NCI-H345 treated with DMSO at 0.1 percent for 48 hours (cell line): ENCODE results near the gene RAPGEF4.

Source experiments
- DNase-seq: peaks from one replicate; lab custom pipeline; 2025; ENCODE audit not compliant: unreplicated experiment; lab: John Stamatoyannopoulos, UW

Gene RAPGEF4

GRCh38 chr2:172856606-172857005 is 121.0 kb downstream of the RAPGEF4 start:
- DNase-seq = no peak

GRCh38 chr2:172858473-172858745 is 122.8 kb downstream of the RAPGEF4 start:
- DNase-seq = no peak

- DNase-seq = no peak
These were observed 124.1 kb downstream of the RAPGEF4 start for GRCh38 chr2:172859581-172860335.

GRCh38 chr2:172860336-172860707 is 124.7 kb downstream of the RAPGEF4 start:
- no peak for DNase-seq

GRCh38 chr2:172861098-172861497 is 125.5 kb downstream of the RAPGEF4 start:
- no peak for DNase-seq

- no peak for DNase-seq
These were observed 126.2 kb downstream of the RAPGEF4 start for GRCh38 chr2:172861656-172862476.

- DNase-seq = no peak
These were observed 127.7 kb downstream of the RAPGEF4 start for GRCh38 chr2:172863341-172863740.

- DNase-seq = no peak
These were observed 128.5 kb downstream of the RAPGEF4 start for GRCh38 chr2:172864182-172864581.

GRCh38 chr2:172865422-172865821 is 129.8 kb downstream of the RAPGEF4 start:
- no peak for DNase-seq

GRCh38 chr2:172869861-172870260 is 134.2 kb downstream of the RAPGEF4 start:
- DNase-seq = no peak

GRCh38 chr2:172870396-172870795 is 134.8 kb downstream of the RAPGEF4 start:
- DNase-seq = no peak

GRCh38 chr2:172877826-172878225 is 142.2 kb downstream of the RAPGEF4 start:
- no peak for DNase-seq

- DNase-seq = no peak
These were observed 142.6 kb downstream of the RAPGEF4 start for GRCh38 chr2:172878260-172878659.

- no peak for DNase-seq
These were observed 148.7 kb downstream of the RAPGEF4 start for GRCh38 chr2:172884336-172884735.

GRCh38 chr2:172885996-172886395 is 150.4 kb downstream of the RAPGEF4 start:
- no peak for DNase-seq

GRCh38 chr2:172887280-172887679 is 151.6 kb downstream of the RAPGEF4 start:
- DNase-seq = no peak

- DNase-seq = no peak
These were observed 153.3 kb downstream of the RAPGEF4 start for GRCh38 chr2:172888714-172889669.

GRCh38 chr2:172889768-172890430 is 154.3 kb downstream of the RAPGEF4 start:
- DNase-seq = no peak

- no peak for DNase-seq
These were observed 157.5 kb downstream of the RAPGEF4 start for GRCh38 chr2:172893111-172893510.

- DNase-seq = no peak
These were observed 158.0 kb downstream of the RAPGEF4 start for GRCh38 chr2:172893671-172894070.
